RWPE1 (cell line): ENCODE measurements around the gene SNCAIP.
A peak's percentile ranks its signal among the peaks of the same experiment; 100 is the strongest.

Source experiments
- CTCF ChIA-PET: fragments of 350-600 bp; sonication (Branson Sonifier 250); formaldehyde crosslinking; extraction: SDS; loops from one replicate; lab custom pipeline; 2021; lab: Yijun Ruan, JAX
- POLR2A ChIA-PET: fragments of 400-600 bp; formaldehyde crosslinking; extraction: SDS; loops from one replicate; lab custom pipeline; 2020; ENCODE audit warnings: antibody characterized with exemption; ENCODE audit not compliant: low non-redundant PET; lab: Yijun Ruan, JAX
- DNase-seq: peaks from one replicate; pipeline ENCODE4 v3.0.0; 2012; ENCODE audit warnings: low spot score
- H3K27ac ChIP-seq: fragments of 450-650 bp; 2 replicates; pipeline ENCODE4 v1.5.1; 2017
- TF ChIP-seq, protein P1 (sequence below): fragments of 450-650 bp; conservative IDR thresholded peaks from 2 replicates; pipeline ENCODE4 v1.5.1; 2017; ENCODE audit warnings: low read depth, mild to moderate bottlenecking

The SNCAIP gene

DNA sequence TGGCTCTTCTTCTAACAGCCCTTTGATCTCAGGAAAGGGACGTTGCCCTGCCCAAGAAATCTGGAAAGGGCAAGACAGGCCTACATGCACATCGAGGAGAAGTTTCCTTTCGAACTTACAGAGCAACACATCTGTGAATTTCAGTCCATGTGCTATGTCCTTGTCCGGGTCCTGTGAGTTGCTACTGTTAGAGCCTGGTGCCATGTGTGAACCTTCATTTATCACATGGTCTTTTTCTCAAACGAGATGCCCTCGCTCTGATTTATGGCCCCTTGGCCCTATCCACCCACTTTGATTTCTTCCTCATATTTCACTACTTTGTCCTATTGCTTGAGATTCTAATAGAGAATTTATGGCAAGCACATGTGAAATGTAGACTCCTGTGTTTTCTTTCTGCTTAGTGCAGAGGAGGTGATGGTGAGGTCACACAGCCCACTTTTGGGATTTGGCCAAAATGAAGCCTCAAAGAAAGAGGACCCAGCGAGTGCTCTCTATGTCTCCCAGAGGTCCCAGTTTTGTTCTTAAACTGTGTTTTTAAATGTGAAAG lies 153.1 kb downstream of the SNCAIP start:
- POLR2A ChIA-PET, result no interaction called here
- H3K27ac ChIP-seq, result no peak overlapping the region
- CTCF ChIA-PET, result no interaction called here
- TF ChIP-seq, protein P1, sequence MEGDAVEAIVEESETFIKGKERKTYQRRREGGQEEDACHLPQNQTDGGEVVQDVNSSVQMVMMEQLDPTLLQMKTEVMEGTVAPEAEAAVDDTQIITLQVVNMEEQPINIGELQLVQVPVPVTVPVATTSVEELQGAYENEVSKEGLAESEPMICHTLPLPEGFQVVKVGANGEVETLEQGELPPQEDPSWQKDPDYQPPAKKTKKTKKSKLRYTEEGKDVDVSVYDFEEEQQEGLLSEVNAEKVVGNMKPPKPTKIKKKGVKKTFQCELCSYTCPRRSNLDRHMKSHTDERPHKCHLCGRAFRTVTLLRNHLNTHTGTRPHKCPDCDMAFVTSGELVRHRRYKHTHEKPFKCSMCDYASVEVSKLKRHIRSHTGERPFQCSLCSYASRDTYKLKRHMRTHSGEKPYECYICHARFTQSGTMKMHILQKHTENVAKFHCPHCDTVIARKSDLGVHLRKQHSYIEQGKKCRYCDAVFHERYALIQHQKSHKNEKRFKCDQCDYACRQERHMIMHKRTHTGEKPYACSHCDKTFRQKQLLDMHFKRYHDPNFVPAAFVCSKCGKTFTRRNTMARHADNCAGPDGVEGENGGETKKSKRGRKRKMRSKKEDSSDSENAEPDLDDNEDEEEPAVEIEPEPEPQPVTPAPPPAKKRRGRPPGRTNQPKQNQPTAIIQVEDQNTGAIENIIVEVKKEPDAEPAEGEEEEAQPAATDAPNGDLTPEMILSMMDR, result no peak
- DNase-seq, result no peak

DNA sequence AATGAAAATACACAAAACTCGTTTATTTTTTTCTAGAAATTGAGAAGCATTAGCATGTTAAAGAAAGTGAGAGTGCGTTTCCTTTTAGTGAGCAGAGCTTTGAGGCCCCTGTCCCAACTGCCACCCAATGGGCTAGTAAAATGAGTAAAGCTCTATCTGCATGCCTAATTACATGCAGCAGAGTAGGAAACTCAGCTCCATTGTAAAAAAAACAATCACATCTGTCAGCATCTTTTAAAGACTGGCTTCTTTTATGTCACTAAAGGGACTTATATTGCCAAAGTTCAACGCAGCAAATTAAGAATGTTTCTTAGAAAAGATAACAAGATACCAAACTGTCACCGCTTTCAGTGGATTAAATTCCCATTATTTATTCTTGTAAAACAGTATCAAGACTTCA lies 154.0 kb downstream of the SNCAIP start:
- TF ChIP-seq, protein P1, result no peak
- POLR2A ChIA-PET, result no interaction called here
- CTCF ChIA-PET, result no interaction called here

DNA sequence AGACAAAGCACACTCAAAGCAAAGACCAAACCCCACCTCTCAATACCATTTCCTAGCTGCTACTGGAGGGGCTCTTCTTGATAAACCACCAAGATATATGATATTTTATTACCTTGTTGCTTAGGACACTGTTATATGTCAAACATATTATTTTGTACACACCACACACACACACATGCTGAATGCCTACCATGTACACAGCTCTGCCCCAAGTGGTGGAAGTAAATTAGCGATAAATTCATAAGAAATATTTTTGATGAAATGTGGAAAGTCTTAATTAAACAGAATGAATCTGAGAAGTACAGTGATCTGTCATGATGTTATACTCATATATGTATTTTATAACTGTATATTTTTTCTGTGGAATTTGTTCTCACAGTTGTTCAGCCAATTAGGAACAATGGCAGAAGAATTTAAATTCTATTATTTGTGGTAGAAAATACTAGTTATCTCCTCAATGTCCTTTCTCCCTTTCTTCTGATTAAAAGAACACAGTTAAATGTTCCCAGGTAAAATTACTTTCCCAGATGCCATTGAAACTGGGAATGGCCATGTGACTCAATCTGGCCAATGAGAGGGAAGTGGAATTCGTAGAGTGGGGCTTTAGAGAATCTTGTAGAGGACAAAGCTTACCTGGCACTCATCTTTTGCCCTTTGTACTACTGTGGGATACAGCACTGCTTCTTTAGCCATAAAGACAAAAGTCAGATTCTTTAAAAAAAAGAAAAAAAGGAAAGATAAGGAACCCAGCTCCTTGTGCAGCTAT lies 156.5 kb downstream of the SNCAIP start:
- CTCF ChIA-PET, result interaction anchor here (0.6 kb wide), 1 partner anchor 318 kb away, joined by 4 read pairs; no protein-coding TSS in a partner anchor
- DNase-seq, result no peak
- no peak overlapping the region for H3K27ac ChIP-seq
- POLR2A ChIA-PET, result no interaction called here
- TF ChIP-seq, protein P1, result 0 out of 2 replicates have a peak, but pooled peaks have one; percentile 15

More for the DNA sequence above, 154.0 kb downstream of the SNCAIP start:
- H3K27ac ChIP-seq, result no peak overlapping the region
- no peak for DNase-seq

DNA sequence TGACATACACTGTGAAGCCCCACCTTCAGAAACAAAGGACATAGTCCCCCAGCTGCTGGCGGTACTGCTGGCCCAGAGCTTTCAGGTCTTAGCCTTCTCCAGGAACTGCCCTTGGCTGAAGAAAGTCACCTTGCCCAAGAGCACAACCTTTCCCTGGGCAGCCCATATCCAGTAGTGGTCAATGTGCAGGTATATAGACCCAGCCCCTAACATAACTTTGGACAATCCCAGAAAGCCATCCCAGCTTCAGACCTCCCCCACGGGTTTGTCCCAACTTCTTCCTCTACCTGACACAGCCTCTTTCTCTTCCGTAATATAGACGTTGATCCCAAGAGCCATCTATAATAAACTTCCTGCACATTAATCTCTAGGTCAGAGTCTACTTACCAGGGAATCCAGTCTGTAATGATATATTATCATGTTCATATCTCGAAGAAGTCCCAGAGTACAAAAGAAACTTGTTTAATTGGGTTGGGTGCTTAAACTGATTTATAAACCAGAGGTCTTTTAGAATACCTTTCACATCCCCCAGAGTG lies 157.4 kb downstream of the SNCAIP start:
- ChIA-PET POLR2A (no interaction called here), CTCF (interaction anchor here (0.6 kb wide), 2 partner anchors 13 to 319 kb away, joined by 4 read pairs; no protein-coding TSS in a partner anchor)
- no peak overlapping the region for H3K27ac ChIP-seq
- DNase-seq, result no peak
- TF ChIP-seq, protein P1, result no peak

DNA sequence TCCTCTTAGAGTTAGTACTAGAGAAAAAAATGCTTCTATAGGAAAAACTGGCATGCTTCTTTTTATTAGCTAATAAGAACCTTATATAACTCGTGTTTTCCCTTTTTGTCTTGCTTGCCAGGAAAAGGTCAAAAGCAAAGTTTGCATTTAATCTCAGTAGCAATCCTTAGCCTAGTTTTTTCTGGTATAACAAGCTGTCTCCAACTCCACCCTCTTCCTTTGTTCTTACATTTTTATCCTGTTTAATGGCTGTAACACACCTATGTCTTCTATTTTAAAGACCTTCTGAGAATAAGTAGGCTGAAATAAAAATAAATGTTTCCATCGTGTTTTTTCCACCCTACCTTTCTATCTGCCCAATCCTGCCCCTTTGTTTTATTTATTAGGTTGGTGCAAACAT lies 158.3 kb downstream of the SNCAIP start:
- H3K27ac ChIP-seq, result no peak overlapping the region
- POLR2A ChIA-PET, result no interaction called here
- CTCF ChIA-PET, result no interaction called here
- DNase-seq, result no peak
- TF ChIP-seq, protein P1, result no peak

DNA sequence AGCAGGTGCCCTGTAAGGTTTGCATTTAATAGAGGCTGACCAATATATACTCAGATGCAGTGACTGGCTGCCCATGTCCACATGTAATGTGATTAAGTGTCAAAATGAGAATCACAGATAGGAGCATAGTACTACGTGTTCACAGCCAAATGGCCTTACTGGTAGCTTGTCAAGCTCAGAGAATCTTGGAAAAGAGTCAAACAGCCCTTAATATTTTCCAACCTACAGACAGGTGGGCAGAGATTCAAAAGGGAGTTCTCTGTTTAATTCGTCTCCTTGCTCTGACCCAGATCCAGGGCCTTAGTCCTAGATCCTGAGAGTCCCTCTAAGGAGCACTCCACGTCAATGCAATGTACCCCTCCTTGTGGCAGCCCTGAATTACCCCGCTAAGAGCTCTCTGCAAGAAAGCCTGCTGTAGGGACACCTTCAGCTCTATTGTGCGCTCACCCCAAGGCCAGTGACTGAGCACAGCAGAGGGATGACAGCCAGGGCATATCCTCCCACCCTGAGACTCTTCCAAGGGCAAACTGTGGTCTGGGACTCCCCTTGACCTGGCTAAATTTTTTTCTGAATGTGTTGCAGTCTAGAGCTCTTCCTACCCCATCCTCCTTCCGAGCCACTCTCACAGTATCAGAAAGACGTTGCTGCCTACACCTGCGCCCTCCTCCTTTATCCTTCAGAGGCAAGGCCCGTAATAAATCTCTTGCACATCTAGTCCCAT lies 159.2 kb downstream of the SNCAIP start:
- no peak for DNase-seq
- POLR2A ChIA-PET, result no interaction called here
- CTCF ChIA-PET, result no interaction called here
- TF ChIP-seq, protein P1, result no peak
- H3K27ac ChIP-seq, result no peak overlapping the region
